ENCODE data around the gene CEP55. TPM values are rescaled to one million over a fixed set of nuclear protein-coding genes. Genes with fewer than 3 reads are reported as not detected.
A peak's percentile ranks its signal among the peaks of the same experiment; 100 is the strongest.
"Not testable (repeated sequence)": the region's sequence is repeated elsewhere in the genome, so short reads cannot be mapped to it uniquely, and the experiment has no call there.

CEP55 gene
- total RNA-seq, 1 experiment from 2014 or later, result 58.9 TPM

- DNase-seq (ENCODE audit: low read depth), result peak; percentile 97
- in situ Hi-C loops (cut with HindIII; ENCODE audit: low pct_unique_long_range_greater_than_20kb, low sequenced_read_pairs), result no loop called here
Observed at GRCh38 chr10:93465806-93466675, 30.4 kb upstream of the CEP55 start.

GRCh38 chr10:93467635-93468034 is 28.8 kb upstream of the CEP55 start:
- in situ Hi-C loops (cut with HindIII; ENCODE audit: low pct_unique_long_range_greater_than_20kb, low sequenced_read_pairs); DNase-seq (ENCODE audit: low read depth): not testable (repeated sequence)

GRCh38 chr10:93468461-93469213 is 27.8 kb upstream of the CEP55 start:
- in situ Hi-C loops (cut with HindIII; ENCODE audit: low pct_unique_long_range_greater_than_20kb, low sequenced_read_pairs), result no loop called here
- DNase-seq (ENCODE audit: low read depth), result peak; percentile 88

- no peak for DNase-seq (ENCODE audit: low read depth)
- in situ Hi-C loops (cut with HindIII; ENCODE audit: low pct_unique_long_range_greater_than_20kb, low sequenced_read_pairs), result no loop called here
Observed at GRCh38 chr10:93469454-93469853, 27.0 kb upstream of the CEP55 start.

- peak; percentile 96 for DNase-seq (ENCODE audit: low read depth)
- in situ Hi-C loops (cut with HindIII; ENCODE audit: low pct_unique_long_range_greater_than_20kb, low sequenced_read_pairs), result no loop called here
Observed at GRCh38 chr10:93471110-93471651, 25.2 kb upstream of the CEP55 start.

GRCh38 chr10:93473161-93473560 is 23.3 kb upstream of the CEP55 start:
- in situ Hi-C loops (cut with HindIII; ENCODE audit: low pct_unique_long_range_greater_than_20kb, low sequenced_read_pairs), result no loop called here
- DNase-seq (ENCODE audit: low read depth), result no peak

GRCh38 chr10:93473804-93474472 is 22.5 kb upstream of the CEP55 start:
- in situ Hi-C loops (cut with HindIII; ENCODE audit: low pct_unique_long_range_greater_than_20kb, low sequenced_read_pairs), result no loop called here
- no peak for DNase-seq (ENCODE audit: low read depth)

- in situ Hi-C loops (cut with HindIII; ENCODE audit: low pct_unique_long_range_greater_than_20kb, low sequenced_read_pairs), result no loop called here
Observed at GRCh38 chr10:93475227-93475626, 21.2 kb upstream of the CEP55 start.

GRCh38 chr10:93475871-93476270 is 20.5 kb upstream of the CEP55 start:
- DNase-seq (ENCODE audit: low read depth), result peak; percentile 93
- in situ Hi-C loops (cut with HindIII; ENCODE audit: low pct_unique_long_range_greater_than_20kb, low sequenced_read_pairs), result no loop called here

More at GRCh38 chr10:93475227-93475626, 21.2 kb upstream of the CEP55 start:
- no peak for DNase-seq (ENCODE audit: low read depth)

- in situ Hi-C loops (cut with HindIII; ENCODE audit: low pct_unique_long_range_greater_than_20kb, low sequenced_read_pairs), result no loop called here
Observed at GRCh38 chr10:93476756-93477155, 19.7 kb upstream of the CEP55 start.

GRCh38 chr10:93478873-93479272 is 17.5 kb upstream of the CEP55 start:
- in situ Hi-C loops (cut with HindIII; ENCODE audit: low pct_unique_long_range_greater_than_20kb, low sequenced_read_pairs), result no loop called here
- no peak for DNase-seq (ENCODE audit: low read depth)

More at GRCh38 chr10:93476756-93477155, 19.7 kb upstream of the CEP55 start:
- no peak for DNase-seq (ENCODE audit: low read depth)

GRCh38 chr10:93481637-93482144 is 14.7 kb upstream of the CEP55 start:
- in situ Hi-C loops (cut with HindIII; ENCODE audit: low pct_unique_long_range_greater_than_20kb, low sequenced_read_pairs), result no loop called here
- DNase-seq (ENCODE audit: low read depth), result peak; percentile 48

- in situ Hi-C loops (cut with HindIII; ENCODE audit: low pct_unique_long_range_greater_than_20kb, low sequenced_read_pairs), result no loop called here
- peak; percentile 82 for DNase-seq (ENCODE audit: low read depth)
Observed at GRCh38 chr10:93482145-93482834, 14.1 kb upstream of the CEP55 start, which contains the start of gene MYOF. MYOF (minus strand) TSS chr10:93482334; CDS start chr10:93482194, 140 bp downstream.

- DNase-seq (ENCODE audit: low read depth), result no peak
- in situ Hi-C loops (cut with HindIII; ENCODE audit: low pct_unique_long_range_greater_than_20kb, low sequenced_read_pairs), result no loop called here
Observed at GRCh38 chr10:93485690-93486089, 10.7 kb upstream of the CEP55 start.

GRCh38 chr10:93488956-93489528 is 7.4 kb upstream of the CEP55 start:
- in situ Hi-C loops (cut with HindIII; ENCODE audit: low pct_unique_long_range_greater_than_20kb, low sequenced_read_pairs), result no loop called here
- DNase-seq (ENCODE audit: low read depth), result no peak

GRCh38 chr10:93491602-93492121 is 4.8 kb upstream of the CEP55 start:
- in situ Hi-C loops (cut with HindIII; ENCODE audit: low pct_unique_long_range_greater_than_20kb, low sequenced_read_pairs), result no loop called here
- DNase-seq (ENCODE audit: low read depth), result no peak

GRCh38 chr10:93493162-93493561 is 3.2 kb upstream of the CEP55 start:
- peak; percentile 55 for DNase-seq (ENCODE audit: low read depth)
- in situ Hi-C loops (cut with HindIII; ENCODE audit: low pct_unique_long_range_greater_than_20kb, low sequenced_read_pairs), result no loop called here
